CD4-positive, alpha-beta T cell (primary cell): ENCODE measurements around the gene AP3B1. TPM values are rescaled to one million over a fixed set of nuclear protein-coding genes. Genes with fewer than 3 reads are reported as not detected.

Experiments used
- ATAC-seq: fragments of 200-7000 bp; cut with Tn5 transposase; one replicate; pipeline ENCODE4 v1.10.0; 2022; ENCODE audit warnings: mild to moderate bottlenecking; ENCODE audit not compliant: poor library complexity
- CTCF ChIA-PET: fragments of 350-600 bp; sonication (Branson Sonifier 250); formaldehyde crosslinking; loops from one replicate; lab custom pipeline; 2021; ENCODE audit warnings: antibody characterized with exemption, inconsistent platforms; lab: Charles Lee
- POLR2A ChIA-PET: fragments of 350-600 bp; sonication (Branson Sonifier 250); formaldehyde crosslinking; loops from one replicate; lab custom pipeline; 2021; ENCODE audit warnings: antibody characterized with exemption, inconsistent platforms; lab: Charles Lee
- DNase-seq, 14 experiments: peaks; one replicate each; pipeline ENCODE4 v3.0.0-alpha.2; 2013 to 2020; ENCODE audit warnings: mixed read lengths in 2 of 14
- H3K27ac ChIP-seq, 2 donors: one replicate each; pipeline versions ENCODE4 v1.5.1 to v1.7.0; 2013; ENCODE audit warnings: low read length in 2 of 2, low read depth in 1 of 2, mild to moderate bottlenecking in 1 of 2
- H3K27me3 ChIP-seq, 2 experiments: 1 replicate in 1 of 2; 2 replicates in 1 of 2; pipeline versions ENCODE4 v1.6.1 to v1.7.0; 2013; ENCODE audit warnings: low read length in 2 of 2, control low read depth in 1 of 2, mild to moderate bottlenecking in 1 of 2, moderate library complexity in 1 of 2; ENCODE audit not compliant: insufficient read depth in 2 of 2, control insufficient read depth in 1 of 2
- H3K36me3 ChIP-seq: one replicate; pipeline ENCODE4 v1.6.1; 2013; ENCODE audit warnings: low read length, control low read depth; ENCODE audit not compliant: insufficient read depth
- H3K4me1 ChIP-seq: one replicate; pipeline ENCODE4 v1.6.1; 2013; ENCODE audit warnings: low read length, control low read depth; ENCODE audit not compliant: insufficient read depth
- H3K4me3 ChIP-seq: one replicate; pipeline ENCODE4 v1.5.1; 2013; ENCODE audit warnings: mild to moderate bottlenecking, low read length, moderate library complexity
- H3K9me3 ChIP-seq, 2 experiments: 1 replicate in 1 of 2; 2 replicates in 1 of 2; pipeline versions ENCODE4 v1.6.1 to v1.7.0; 2013; ENCODE audit warnings: low read length in 2 of 2, mild to moderate bottlenecking in 2 of 2, control low read depth in 1 of 2, moderate library complexity in 1 of 2; ENCODE audit not compliant: control insufficient read depth in 1 of 2, insufficient read depth in 1 of 2
- H3K27ac Mint-ChIP-seq: one replicate; pipeline ENCODE4 v1.8.0; 2020; ENCODE audit warnings: mixed read lengths
- H3K27me3 Mint-ChIP-seq: one replicate; pipeline ENCODE4 v1.8.0; 2021; ENCODE audit warnings: mixed read lengths
- H3K36me3 Mint-ChIP-seq: one replicate; pipeline ENCODE4 v1.8.0; 2021; ENCODE audit warnings: low read depth, mixed read lengths
- H3K4me1 Mint-ChIP-seq: one replicate; pipeline ENCODE4 v1.8.0; 2021; ENCODE audit warnings: low read depth, mixed read lengths
- H3K4me3 Mint-ChIP-seq: one replicate; pipeline ENCODE4 v1.8.0; 2020; ENCODE audit warnings: mild to moderate bottlenecking, mixed read lengths
- H3K9me3 Mint-ChIP-seq: one replicate; pipeline ENCODE4 v1.8.0; 2020; ENCODE audit warnings: mixed read lengths
- CTCF ChIP-seq: fragments of 200-600 bp; IDR thresholded peaks from one replicate; pipeline ENCODE4 v1.8.0; 2022; ENCODE audit warnings: antibody characterized with exemption, mild to moderate bottlenecking
- intact Hi-C, 2 experiments: fragments of 100-400 bp; cut with DNase I in 1 of 2; cut with micrococcal nuclease in 1 of 2; formaldehyde crosslinking; loops; one replicate each; pipeline versions ENCODE4 v1.15.1 to v1.9.0; 2023 to 2025; cut with DNase I, micrococcal nuclease
- total RNA-seq, 174 experiments: library from RNA in 2 of 174; stranded (reverse) in 2 of 174; gene quantifications; one replicate each; pipeline ENCODE4 v1.2.3 and lab custom pipeline; 2021 to 2026

AP3B1 gene
- total RNA-seq, 2 experiments from 2014 or later: 24.5 to 24.6 TPM

GRCh38 chr5:78065663-78066062 is 228.8 kb downstream of the AP3B1 start:
- H3K4me1 ChIP-seq: no peaks in the 10 kb centered on the region
- intact Hi-C loops: no loop called here
- peaks cover 5% of the 10 kb centered on the region in 2 experiments for H3K9me3 ChIP-seq
- no peak overlapping the region for H3K4me3 Mint-ChIP-seq
- no peaks in the 10 kb centered on the region for H3K27me3 ChIP-seq
- peaks cover 54% of the 10 kb centered on the region for H3K36me3 Mint-ChIP-seq
- no peak overlapping the region for H3K4me3 ChIP-seq
- no peaks in the 10 kb centered on the region for H3K36me3 ChIP-seq
- H3K27me3 Mint-ChIP-seq: no peaks in the 10 kb centered on the region
- H3K27ac Mint-ChIP-seq: no peak overlapping the region
- ChIA-PET CTCF (no interaction called here), POLR2A (no interaction called here)
- no peak for ATAC-seq
- no peaks in the 10 kb centered on the region for H3K4me1 Mint-ChIP-seq
- no peak for TF ChIP-seq CTCF
- peaks cover 8% of the 10 kb centered on the region for H3K9me3 Mint-ChIP-seq
- no peak for DNase-seq
- H3K27ac ChIP-seq: no peak overlapping the region

GRCh38 chr5:78064941-78065472 is 229.5 kb downstream of the AP3B1 start:
- no peak for TF ChIP-seq CTCF
- Mint-ChIP-seq H3K4me3 (no peak overlapping the region), H3K27me3 (no peaks in the 10 kb centered on the region), H3K27ac (no peak overlapping the region), H3K36me3 (peaks cover 50% of the 10 kb centered on the region), H3K4me1 (no peaks in the 10 kb centered on the region), H3K9me3 (peaks cover 8% of the 10 kb centered on the region)
- ATAC-seq (no peak), DNase-seq (no peak)
- Histone ChIP-seq H3K36me3 (no peaks in the 10 kb centered on the region), H3K4me1 (no peaks in the 10 kb centered on the region), H3K27me3 (no peaks in the 10 kb centered on the region), H3K27ac (no peak overlapping the region), H3K4me3 (no peak overlapping the region), H3K9me3 (peaks cover 5% of the 10 kb centered on the region in 2 experiments)
- ChIA-PET POLR2A (no interaction called here), CTCF (no interaction called here)
- intact Hi-C loops: no loop called here

GRCh38 chr5:78063495-78063894 is 231.0 kb downstream of the AP3B1 start:
- POLR2A ChIA-PET: no interaction called here

More at GRCh38 chr5:78063495-78063894, 231.0 kb downstream of the AP3B1 start:
- no peak for TF ChIP-seq CTCF
- no peaks in the 10 kb centered on the region for H3K4me1 Mint-ChIP-seq
- DNase-seq (no peak), ATAC-seq (no peak)
- CTCF ChIA-PET: no interaction called here
- H3K36me3 Mint-ChIP-seq: peaks cover 35% of the 10 kb centered on the region
- Histone ChIP-seq H3K27ac (no peak overlapping the region), H3K4me1 (no peaks in the 10 kb centered on the region), H3K36me3 (peaks cover 3% of the 10 kb centered on the region), H3K9me3 (peaks cover 5% of the 10 kb centered on the region in 2 experiments), H3K4me3 (no peak overlapping the region), H3K27me3 (no peaks in the 10 kb centered on the region)
- intact Hi-C loops: no loop called here
- no peaks in the 10 kb centered on the region for H3K27me3 Mint-ChIP-seq
- H3K9me3 Mint-ChIP-seq: peaks cover 5% of the 10 kb centered on the region
- no peak overlapping the region for H3K27ac Mint-ChIP-seq
- no peak overlapping the region for H3K4me3 Mint-ChIP-seq
